ENCODE results near the gene FGFBP2.

FGFBP2 gene

DNA sequence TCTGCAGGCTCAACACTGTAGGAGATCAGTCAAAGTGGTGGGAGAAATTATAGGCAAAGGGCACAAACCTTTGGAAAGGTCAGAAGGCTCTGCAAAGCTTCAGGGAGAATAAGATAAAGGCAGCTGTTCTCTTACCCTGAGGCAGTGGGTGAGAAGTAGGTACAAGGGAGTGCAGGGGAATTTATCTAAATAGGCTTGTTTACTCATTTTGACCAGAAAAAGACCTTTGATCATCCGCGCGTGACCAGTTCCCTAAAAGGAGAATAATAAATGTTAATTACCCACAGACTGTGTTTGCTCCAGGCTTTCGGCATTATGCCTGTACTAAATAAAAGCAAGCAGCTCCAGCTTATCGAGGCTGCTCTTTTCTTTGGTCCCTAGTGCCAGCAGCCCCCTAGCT, 9.3 kb downstream of the FGFBP2 start:
- Histone ChIP-seq H3K27ac (ENCODE audit: low read length) (no peak overlapping the region), H4K20me1 (ENCODE audit: insufficient read depth, low read length) (no peaks in the 10 kb centered on the region), H3K9ac (ENCODE audit: low read length) (no peak overlapping the region), H3K4me2 (ENCODE audit: low read length) (no peak overlapping the region), H3K79me2 (ENCODE audit: low read length) (no peaks in the 10 kb centered on the region), H3K4me3 (ENCODE audit: low read length) (no peak overlapping the region), H3K9me3 (ENCODE audit: insufficient read depth, low read length) (no peaks in the 10 kb centered on the region), H3K4me1 (ENCODE audit: low read length) (peaks cover 15% of the 10 kb centered on the region), H2AFZ (ENCODE audit: low read depth, low read length) (no peak overlapping the region), H3K27me3 (ENCODE audit: low read depth, low read length) (no peaks in the 10 kb centered on the region), H3K36me3 (replicated peaks; ENCODE audit: low read depth, low read length) (no peaks in the 10 kb centered on the region)
- TF ChIP-seq, protein P1, sequence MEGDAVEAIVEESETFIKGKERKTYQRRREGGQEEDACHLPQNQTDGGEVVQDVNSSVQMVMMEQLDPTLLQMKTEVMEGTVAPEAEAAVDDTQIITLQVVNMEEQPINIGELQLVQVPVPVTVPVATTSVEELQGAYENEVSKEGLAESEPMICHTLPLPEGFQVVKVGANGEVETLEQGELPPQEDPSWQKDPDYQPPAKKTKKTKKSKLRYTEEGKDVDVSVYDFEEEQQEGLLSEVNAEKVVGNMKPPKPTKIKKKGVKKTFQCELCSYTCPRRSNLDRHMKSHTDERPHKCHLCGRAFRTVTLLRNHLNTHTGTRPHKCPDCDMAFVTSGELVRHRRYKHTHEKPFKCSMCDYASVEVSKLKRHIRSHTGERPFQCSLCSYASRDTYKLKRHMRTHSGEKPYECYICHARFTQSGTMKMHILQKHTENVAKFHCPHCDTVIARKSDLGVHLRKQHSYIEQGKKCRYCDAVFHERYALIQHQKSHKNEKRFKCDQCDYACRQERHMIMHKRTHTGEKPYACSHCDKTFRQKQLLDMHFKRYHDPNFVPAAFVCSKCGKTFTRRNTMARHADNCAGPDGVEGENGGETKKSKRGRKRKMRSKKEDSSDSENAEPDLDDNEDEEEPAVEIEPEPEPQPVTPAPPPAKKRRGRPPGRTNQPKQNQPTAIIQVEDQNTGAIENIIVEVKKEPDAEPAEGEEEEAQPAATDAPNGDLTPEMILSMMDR (IDR thresholded peaks at IDR 0.05; ENCODE audit: low read depth, low read length): no peak
- no peak for TF ChIP-seq EZH2phosphoT487 (IDR thresholded peaks at IDR 0.05; ENCODE audit: low read depth)

DNA sequence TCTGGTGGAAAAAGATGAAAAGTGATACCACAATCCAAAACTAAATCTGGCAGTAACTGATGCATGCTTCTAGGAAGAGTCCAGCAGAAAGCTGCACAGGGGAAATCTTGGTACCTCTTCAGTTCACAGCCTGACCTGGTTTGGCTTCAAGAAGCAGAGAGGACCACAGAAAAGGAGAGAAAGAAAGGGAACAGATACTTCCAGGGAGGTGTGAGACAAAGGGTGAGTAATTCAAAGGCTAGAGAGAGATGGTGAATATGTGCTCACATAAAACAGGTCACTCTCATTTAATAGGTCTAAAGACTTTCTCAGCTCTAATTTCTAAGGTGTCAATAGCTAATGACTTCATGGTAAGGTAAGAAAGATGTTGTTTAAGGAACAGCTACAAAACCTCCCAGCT, 11.2 kb downstream of the FGFBP2 start:
- Histone ChIP-seq H3K27me3 (ENCODE audit: low read depth, low read length) (no peaks in the 10 kb centered on the region), H2AFZ (ENCODE audit: low read depth, low read length) (no peak overlapping the region), H3K9me3 (ENCODE audit: insufficient read depth, low read length) (no peaks in the 10 kb centered on the region), H4K20me1 (ENCODE audit: insufficient read depth, low read length) (no peaks in the 10 kb centered on the region), H3K4me2 (ENCODE audit: low read length) (no peak overlapping the region), H3K4me3 (ENCODE audit: low read length) (no peak overlapping the region), H3K9ac (ENCODE audit: low read length) (no peak overlapping the region), H3K36me3 (replicated peaks; ENCODE audit: low read depth, low read length) (no peaks in the 10 kb centered on the region), H3K4me1 (ENCODE audit: low read length) (peaks cover 15% of the 10 kb centered on the region), H3K79me2 (ENCODE audit: low read length) (no peaks in the 10 kb centered on the region), H3K27ac (ENCODE audit: low read length) (no peak overlapping the region)
- TF ChIP-seq, protein P1 (IDR thresholded peaks at IDR 0.05; ENCODE audit: low read depth, low read length): no peak
- TF ChIP-seq EZH2phosphoT487 (IDR thresholded peaks at IDR 0.05; ENCODE audit: low read depth): no peak

DNA sequence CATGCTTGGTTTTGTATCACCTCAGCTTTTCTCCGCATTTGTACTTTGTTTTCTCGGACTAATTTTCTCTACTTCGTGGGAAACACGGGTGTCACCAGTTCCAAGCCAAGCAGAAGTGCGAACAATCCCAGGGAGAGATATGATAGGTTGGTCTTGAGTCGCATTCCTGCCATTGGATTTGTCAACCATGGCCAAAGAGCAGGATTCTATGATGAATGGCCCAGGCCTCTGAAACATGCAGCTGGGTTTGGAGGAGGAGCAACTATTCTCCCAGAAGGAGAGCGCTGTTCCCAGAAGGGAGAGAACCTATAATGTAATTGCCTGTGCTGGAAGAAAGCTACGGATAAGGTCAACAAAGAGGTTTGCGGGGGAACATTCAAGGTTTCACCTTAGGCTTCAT, 14.1 kb downstream of the FGFBP2 start:
- no peaks in the 10 kb centered on the region for H3K9me3 ChIP-seq (ENCODE audit: insufficient read depth, low read length)
- no peak overlapping the region for H3K4me3 ChIP-seq (ENCODE audit: low read length)
- H3K27ac ChIP-seq (ENCODE audit: low read length): no peak overlapping the region
- no peaks in the 10 kb centered on the region for H3K27me3 ChIP-seq (ENCODE audit: low read depth, low read length)
- no peak overlapping the region for H3K9ac ChIP-seq (ENCODE audit: low read length)
- H4K20me1 ChIP-seq (ENCODE audit: insufficient read depth, low read length): no peaks in the 10 kb centered on the region
- H2AFZ ChIP-seq (ENCODE audit: low read depth, low read length): no peak overlapping the region
- H3K36me3 ChIP-seq (replicated peaks; ENCODE audit: low read depth, low read length): no peaks in the 10 kb centered on the region
- no peak overlapping the region for H3K4me2 ChIP-seq (ENCODE audit: low read length)
- TF ChIP-seq EZH2phosphoT487 (IDR thresholded peaks at IDR 0.05; ENCODE audit: low read depth): no peak
- TF ChIP-seq, protein P1 (IDR thresholded peaks at IDR 0.05; ENCODE audit: low read depth, low read length): no peak
- H3K4me1 ChIP-seq (ENCODE audit: low read length): peaks cover 6% of the 10 kb centered on the region
- H3K79me2 ChIP-seq (ENCODE audit: low read length): no peaks in the 10 kb centered on the region

DNA sequence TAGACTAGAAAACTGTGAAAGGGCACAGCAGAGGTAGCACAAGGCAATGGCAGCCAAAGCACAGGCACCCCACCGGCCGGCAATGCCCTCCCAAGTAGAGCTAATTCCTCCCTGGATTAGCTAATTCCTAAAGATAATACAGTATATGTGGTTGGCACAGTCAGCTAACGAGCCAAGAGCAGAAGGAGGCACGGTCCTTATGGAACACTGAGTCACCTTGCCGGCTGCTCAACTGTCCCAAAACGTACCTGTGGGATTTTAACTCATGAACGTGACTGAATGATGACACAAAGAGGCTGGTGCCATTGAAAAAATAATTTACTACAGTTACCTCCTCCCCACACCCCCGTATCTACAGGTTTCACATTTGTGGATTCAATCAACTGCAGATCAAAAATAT, 15.3 kb downstream of the FGFBP2 start:
- Histone ChIP-seq H3K4me3 (ENCODE audit: low read length) (no peak overlapping the region), H3K9me3 (ENCODE audit: insufficient read depth, low read length) (no peaks in the 10 kb centered on the region), H2AFZ (ENCODE audit: low read depth, low read length) (no peak overlapping the region), H3K36me3 (replicated peaks; ENCODE audit: low read depth, low read length) (no peaks in the 10 kb centered on the region), H3K4me1 (ENCODE audit: low read length) (peaks cover 6% of the 10 kb centered on the region), H3K9ac (ENCODE audit: low read length) (no peak overlapping the region), H3K27ac (ENCODE audit: low read length) (no peak overlapping the region), H3K27me3 (ENCODE audit: low read depth, low read length) (no peaks in the 10 kb centered on the region), H3K79me2 (ENCODE audit: low read length) (no peaks in the 10 kb centered on the region), H4K20me1 (ENCODE audit: insufficient read depth, low read length) (no peaks in the 10 kb centered on the region), H3K4me2 (ENCODE audit: low read length) (no peak overlapping the region)
- no peak for TF ChIP-seq EZH2phosphoT487 (IDR thresholded peaks at IDR 0.05; ENCODE audit: low read depth)
- TF ChIP-seq, protein P1 (IDR thresholded peaks at IDR 0.05; ENCODE audit: low read depth, low read length): no peak
